BLaER1 (cell line): ENCODE data around the gene FUBP3.

ENCODE experiments used
- H3K27ac ChIP-seq: shearing (Covaris generic); formaldehyde crosslinking; 2 replicates; pipeline ENCODE4 v1.8.1; 2022
- H3K27me3 ChIP-seq: shearing (Covaris generic); formaldehyde crosslinking; 2 replicates; pipeline ENCODE4 v1.8.1; 2022
- H3K36me3 ChIP-seq: shearing (Covaris generic); formaldehyde crosslinking; 2 replicates; pipeline ENCODE4 v1.8.1; 2022
- H3K4me1 ChIP-seq: shearing (Covaris generic); formaldehyde crosslinking; 2 replicates; pipeline ENCODE4 v1.8.1; 2022
- H3K4me2 ChIP-seq: shearing (Covaris generic); formaldehyde crosslinking; 2 replicates; pipeline ENCODE4 v1.8.1; 2022
- H3K4me3 ChIP-seq: shearing (Covaris generic); formaldehyde crosslinking; 2 replicates; pipeline ENCODE4 v1.8.1; 2022
- H3K9ac ChIP-seq: shearing (Covaris generic); formaldehyde crosslinking; 2 replicates; pipeline ENCODE4 v1.8.1; 2022
- H3K9me3 ChIP-seq: shearing (Covaris generic); formaldehyde crosslinking; 2 replicates; pipeline ENCODE4 v1.8.1; 2022
- H4K20me1 ChIP-seq: shearing (Covaris generic); formaldehyde crosslinking; 2 replicates; pipeline ENCODE4 v1.8.1; 2022
- Cebpa-rat ChIP-seq: shearing (Covaris generic); IDR thresholded peaks from 2 replicates; pipeline ENCODE4 v1.8.1; 2022

The FUBP3 gene

DNA sequence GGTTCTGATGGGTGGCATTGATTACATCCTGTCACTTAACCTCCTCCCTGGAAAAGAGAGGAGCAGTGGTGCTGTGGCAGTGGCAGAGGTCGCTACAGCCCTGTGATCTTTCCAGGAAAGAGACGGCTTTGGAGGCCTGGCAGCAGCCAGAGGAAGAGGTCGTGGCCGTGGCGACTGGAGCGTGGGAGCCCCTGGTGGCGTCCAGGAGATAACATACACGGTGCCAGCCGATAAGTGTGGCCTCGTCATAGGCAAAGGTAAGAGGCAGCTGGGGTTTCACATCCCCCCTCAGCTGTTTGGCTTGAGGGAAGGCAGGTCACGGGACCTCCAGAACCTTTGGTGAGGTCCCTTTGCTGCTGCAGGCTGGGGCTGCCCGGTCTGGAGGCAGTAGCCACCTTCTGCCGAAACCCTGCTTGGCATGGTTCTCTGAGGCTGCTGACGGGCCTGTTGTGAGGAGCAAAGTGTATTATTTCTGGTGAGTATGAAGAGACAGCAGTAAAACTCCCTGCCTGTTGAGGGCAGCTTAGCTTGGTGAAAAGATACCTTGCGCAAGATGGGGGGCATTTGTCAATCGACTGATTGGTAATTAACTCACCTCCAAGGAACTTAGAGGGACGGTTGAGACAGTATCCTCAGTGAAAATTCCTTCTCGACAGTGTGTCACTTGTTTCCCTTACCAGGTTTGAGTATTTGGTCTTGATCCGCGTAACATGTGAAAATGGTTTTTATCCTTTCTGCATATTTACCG, 47.0 kb downstream of the FUBP3 start:
- no peak overlapping the region for H3K27ac ChIP-seq
- H3K36me3 ChIP-seq, result peaks cover 100% of the 10 kb centered on the region
- H3K9ac ChIP-seq, result no peak overlapping the region
- no peak for TF ChIP-seq Cebpa-rat
- no peak overlapping the region for H3K4me2 ChIP-seq
- H3K9me3 ChIP-seq, result no peaks in the 10 kb centered on the region
- no peak overlapping the region for H3K4me3 ChIP-seq
- H4K20me1 ChIP-seq, result 0 out of 2 replicates have a peak, but pooled peaks cover 12% of the 10 kb centered on the region
- no peaks in the 10 kb centered on the region for H3K4me1 ChIP-seq
- no peaks in the 10 kb centered on the region for H3K27me3 ChIP-seq

DNA sequence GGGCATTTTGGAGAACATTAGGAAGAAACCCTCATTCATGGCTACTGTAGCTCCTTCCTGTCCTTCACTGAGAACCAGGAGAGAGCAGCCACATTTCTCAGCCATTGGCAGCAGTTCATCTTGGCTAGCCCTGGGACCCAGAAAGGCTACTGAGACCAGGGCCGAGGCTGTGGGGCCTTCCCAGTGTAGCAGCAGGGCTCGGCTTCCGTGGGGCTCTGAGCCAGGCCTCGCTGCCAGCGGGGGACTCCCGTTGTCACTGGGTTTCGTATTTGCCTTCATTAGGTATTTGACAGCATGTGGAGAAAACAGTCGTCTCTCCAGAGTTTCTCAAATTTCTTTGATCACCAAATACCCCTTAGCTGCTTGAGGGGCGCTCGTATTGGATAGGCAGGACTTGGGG, 47.7 kb downstream of the FUBP3 start:
- Histone ChIP-seq H3K27me3 (no peaks in the 10 kb centered on the region), H4K20me1 (0 out of 2 replicates have a peak, but pooled peaks cover 14% of the 10 kb centered on the region), H3K4me3 (no peak overlapping the region), H3K4me2 (no peak overlapping the region), H3K9me3 (no peaks in the 10 kb centered on the region), H3K9ac (no peak overlapping the region), H3K27ac (no peak overlapping the region), H3K4me1 (no peaks in the 10 kb centered on the region), H3K36me3 (peaks cover 100% of the 10 kb centered on the region)
- TF ChIP-seq Cebpa-rat, result no peak

DNA sequence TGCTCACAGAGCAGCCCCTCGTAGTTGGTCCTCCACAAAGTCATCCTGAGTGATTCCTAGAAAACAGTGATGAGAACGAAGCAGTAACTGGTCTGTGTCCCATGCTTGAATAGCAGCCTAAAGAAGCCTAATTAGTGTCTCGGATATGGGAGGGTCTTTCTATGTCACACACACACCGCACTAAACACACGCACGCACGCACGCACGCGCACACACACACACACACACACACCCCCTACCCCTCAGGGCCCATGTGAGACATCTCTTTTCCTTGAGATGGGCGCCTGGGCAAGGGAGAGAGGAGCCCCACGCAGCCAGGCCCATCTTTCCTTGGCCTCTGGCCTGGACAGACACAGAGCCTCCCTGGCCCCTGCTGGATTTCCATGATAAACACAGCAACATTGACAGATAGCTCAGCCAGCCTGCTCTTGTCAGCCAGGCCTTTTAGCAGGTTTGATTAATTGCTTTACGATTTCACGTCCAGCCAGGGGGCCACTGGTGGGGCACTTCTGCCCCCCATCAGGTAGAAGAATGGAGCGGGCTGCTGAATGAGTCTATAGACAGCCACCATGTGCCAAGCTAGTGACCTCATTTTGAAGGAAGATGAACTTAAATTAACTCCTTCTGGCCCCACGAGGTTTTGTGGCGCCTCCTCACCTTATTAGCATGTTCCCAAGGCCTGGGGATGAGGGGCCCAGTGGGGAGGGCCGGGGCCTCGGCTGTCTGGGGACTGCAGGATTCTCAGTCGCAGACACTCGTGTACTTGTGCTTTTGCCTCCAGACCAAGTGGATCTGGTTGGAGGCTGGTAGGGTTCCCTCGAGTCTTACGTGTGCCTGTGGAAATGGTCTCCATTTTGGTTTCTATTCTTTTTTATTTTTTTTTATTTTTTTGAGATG, 48.8 kb downstream of the FUBP3 start:
- Histone ChIP-seq H3K4me1 (no peaks in the 10 kb centered on the region), H3K4me2 (no peak overlapping the region), H3K9me3 (no peaks in the 10 kb centered on the region), H3K27me3 (no peaks in the 10 kb centered on the region), H3K36me3 (peaks cover 100% of the 10 kb centered on the region), H4K20me1 (peaks cover 24% of the 10 kb centered on the region), H3K4me3 (no peak overlapping the region), H3K27ac (no peak overlapping the region), H3K9ac (no peak overlapping the region)
- TF ChIP-seq Cebpa-rat, result no peak

DNA sequence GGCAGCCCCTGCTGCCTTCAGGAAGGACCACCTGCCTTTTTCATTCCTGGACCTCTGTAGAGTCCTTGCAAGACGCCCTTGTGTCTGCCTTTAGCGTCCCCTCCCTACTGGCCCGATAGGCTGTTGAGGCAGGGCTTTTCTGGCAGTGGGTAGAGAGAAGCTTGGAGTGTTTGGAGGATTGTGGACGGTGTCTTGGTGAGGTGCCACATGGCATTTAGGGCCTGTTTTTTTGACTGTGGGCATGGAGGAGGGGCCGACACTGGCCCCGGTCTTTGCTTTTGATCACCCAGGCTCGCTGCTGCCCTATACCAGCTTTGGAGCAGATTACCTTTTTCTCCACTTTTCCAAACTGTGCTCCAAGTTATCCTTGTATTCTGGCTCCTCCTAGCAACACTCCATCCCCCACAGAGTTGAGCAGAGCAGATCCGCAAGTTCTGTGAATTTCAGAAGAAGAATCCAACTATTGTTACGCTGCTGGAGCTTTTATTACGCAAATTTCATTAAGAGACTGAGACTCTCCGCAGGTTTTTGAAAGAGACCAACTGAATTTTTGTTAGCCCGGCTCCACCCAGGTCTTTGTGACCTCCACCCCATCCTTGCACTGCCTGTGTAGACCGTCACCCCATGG, 50.2 kb downstream of the FUBP3 start:
- Histone ChIP-seq H4K20me1 (peaks cover 38% of the 10 kb centered on the region), H3K4me1 (no peaks in the 10 kb centered on the region), H3K36me3 (peaks cover 100% of the 10 kb centered on the region), H3K27ac (no peak overlapping the region), H3K4me3 (no peak overlapping the region), H3K27me3 (no peaks in the 10 kb centered on the region), H3K9ac (no peak overlapping the region), H3K9me3 (no peaks in the 10 kb centered on the region), H3K4me2 (no peak overlapping the region)
- TF ChIP-seq Cebpa-rat, result no peak

DNA sequence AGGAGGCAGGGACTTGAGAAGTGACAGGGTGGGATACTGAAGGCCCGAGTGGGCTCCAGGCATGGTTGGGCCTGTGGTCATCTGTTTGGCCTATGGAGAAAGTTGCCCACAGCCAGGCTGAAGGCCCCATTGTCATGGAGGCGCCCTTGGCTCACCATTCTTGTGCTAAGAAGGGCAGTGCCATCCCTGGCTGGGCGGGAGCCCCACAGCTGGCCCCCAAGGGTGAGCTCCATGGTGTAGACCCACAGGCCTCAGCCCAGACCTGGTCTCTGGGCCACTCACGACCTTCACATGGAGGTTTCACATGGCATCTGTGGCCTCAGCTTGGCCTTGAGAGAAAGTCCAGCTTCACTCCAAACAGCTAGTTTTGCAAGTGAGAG, 50.7 kb downstream of the FUBP3 start:
- no peaks in the 10 kb centered on the region for H3K9me3 ChIP-seq
- no peak overlapping the region for H3K27ac ChIP-seq
- H3K4me1 ChIP-seq, result no peaks in the 10 kb centered on the region
- no peak overlapping the region for H3K4me2 ChIP-seq
- no peak overlapping the region for H3K4me3 ChIP-seq
- no peak for TF ChIP-seq Cebpa-rat
- H3K36me3 ChIP-seq, result peaks cover 100% of the 10 kb centered on the region
- H4K20me1 ChIP-seq, result peaks cover 38% of the 10 kb centered on the region
- H3K9ac ChIP-seq, result no peak overlapping the region
- no peaks in the 10 kb centered on the region for H3K27me3 ChIP-seq

DNA sequence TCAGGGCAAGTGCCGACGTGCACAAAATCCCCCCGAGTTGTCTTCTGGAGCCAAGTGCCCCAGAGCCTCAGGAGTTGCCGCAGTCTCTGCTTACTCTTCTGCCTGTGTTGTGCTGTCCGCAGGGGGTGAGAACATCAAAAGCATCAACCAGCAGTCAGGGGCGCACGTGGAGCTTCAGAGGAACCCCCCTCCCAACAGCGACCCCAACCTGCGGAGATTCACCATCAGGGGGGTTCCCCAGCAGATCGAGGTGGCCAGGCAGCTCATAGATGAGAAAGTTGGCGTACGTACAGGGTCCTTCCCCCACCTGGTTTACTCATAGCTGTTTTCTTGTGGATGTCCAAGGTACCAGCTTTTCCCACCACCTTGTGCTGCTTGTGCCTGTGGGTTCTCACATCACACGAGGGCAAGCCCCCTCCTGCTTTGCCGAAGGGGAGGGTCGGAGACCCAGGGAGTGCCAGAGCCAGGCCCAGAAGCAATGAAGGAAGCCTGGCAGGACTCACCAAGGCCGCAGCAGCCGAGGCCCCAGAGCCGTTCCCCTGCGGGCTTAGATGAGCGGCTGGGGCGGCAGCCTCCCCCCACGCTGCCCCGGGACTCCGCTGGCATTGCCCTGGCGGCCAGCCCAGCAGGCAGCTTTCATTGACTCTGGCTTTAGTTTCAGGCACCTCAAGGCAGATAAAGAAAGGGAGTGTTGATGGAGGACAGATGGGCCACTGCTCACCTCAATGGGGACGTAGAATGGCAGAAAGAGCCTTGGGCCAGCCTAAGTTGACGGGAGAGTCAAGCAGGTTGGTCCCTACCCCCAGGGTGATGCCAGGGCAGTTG, 51.3 kb downstream of the FUBP3 start:
- Histone ChIP-seq H3K36me3 (peaks cover 99% of the 10 kb centered on the region), H4K20me1 (peaks cover 36% of the 10 kb centered on the region)

DNA sequence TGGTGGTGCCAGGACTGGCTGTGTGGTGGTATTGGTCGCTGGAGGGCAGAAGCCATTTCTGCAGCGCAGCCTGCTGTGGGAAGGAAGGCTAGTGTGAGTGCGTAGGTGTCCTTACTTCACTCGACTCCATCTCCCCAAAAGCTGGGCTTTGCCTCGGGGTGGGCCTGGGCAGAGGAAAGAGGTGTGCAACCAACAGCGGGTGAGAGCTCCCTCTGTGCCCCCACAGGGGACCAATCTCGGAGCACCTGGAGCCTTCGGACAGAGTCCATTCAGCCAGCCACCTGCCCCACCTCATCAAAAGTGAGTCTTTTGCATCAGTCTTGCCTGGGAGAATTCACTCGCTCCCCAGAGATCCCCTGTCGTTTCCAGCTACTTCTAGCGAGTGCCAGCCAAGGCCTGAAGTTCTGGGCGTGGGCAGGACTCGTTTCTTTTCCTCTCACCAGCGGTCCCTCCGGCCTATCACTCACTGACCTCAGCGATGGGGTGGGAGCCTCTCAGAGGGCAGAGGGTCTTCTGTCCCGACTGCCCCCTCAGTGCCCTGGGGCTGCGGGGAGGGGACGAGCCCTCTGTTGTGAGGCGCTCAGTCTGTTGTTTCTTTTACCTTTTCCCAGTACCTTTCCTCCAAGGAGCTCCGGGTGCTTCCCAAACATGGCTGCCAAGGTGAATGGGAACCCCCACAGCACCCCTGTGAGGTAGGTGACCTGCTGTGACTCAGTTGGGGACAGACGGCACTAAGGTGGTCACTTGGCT, 52.1 kb downstream of the FUBP3 start:
- H3K4me2 ChIP-seq, result no peak overlapping the region
- no peak for TF ChIP-seq Cebpa-rat
- no peaks in the 10 kb centered on the region for H3K4me1 ChIP-seq
- no peak overlapping the region for H3K9ac ChIP-seq
- no peak overlapping the region for H3K27ac ChIP-seq
- H3K27me3 ChIP-seq, result no peaks in the 10 kb centered on the region
- peaks cover 99% of the 10 kb centered on the region for H3K36me3 ChIP-seq
- no peak overlapping the region for H3K4me3 ChIP-seq
- peaks cover 33% of the 10 kb centered on the region for H4K20me1 ChIP-seq
- H3K9me3 ChIP-seq, result no peaks in the 10 kb centered on the region

More for the DNA sequence above, 51.3 kb downstream of the FUBP3 start:
- no peak for TF ChIP-seq Cebpa-rat
- H3K4me2 ChIP-seq, result no peak overlapping the region
- no peaks in the 10 kb centered on the region for H3K27me3 ChIP-seq
- H3K9me3 ChIP-seq, result no peaks in the 10 kb centered on the region
- H3K4me1 ChIP-seq, result no peaks in the 10 kb centered on the region
- H3K27ac ChIP-seq, result no peak overlapping the region
- H3K9ac ChIP-seq, result no peak overlapping the region
- H3K4me3 ChIP-seq, result no peak overlapping the region

DNA sequence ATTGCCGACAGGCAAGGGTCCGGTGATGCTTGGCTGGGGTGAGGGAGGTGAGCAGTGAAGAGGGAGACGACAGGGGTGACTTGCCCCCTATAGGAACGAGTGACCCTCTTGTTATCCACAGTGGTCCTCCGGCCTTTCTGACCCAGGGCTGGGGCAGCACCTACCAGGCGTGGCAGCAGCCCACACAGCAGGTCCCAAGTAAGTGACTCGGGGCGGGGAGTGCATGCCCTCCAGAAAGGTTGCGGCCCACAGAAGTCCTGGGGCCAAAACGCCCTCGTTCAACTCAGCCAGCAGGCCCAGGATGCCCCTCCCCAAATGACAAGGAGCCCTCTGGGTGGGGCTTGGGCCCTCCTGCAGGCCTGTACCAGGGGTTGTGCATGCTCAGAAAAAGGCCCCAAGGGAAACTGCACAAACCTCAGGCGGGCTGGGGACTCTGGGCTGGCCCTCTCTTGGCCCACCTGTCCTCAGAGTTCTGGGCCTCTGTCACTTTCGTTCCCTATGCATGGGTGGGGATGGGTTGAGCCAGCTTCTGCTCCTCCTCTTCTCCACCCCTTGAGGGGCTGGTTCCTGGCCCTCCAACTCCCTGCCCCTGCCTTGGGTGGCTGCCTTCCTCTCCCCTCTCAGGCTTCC, 52.8 kb downstream of the FUBP3 start:
- Histone ChIP-seq H3K9ac (no peak overlapping the region), H3K4me2 (no peak overlapping the region), H3K4me1 (no peaks in the 10 kb centered on the region), H3K27me3 (no peaks in the 10 kb centered on the region), H3K9me3 (no peaks in the 10 kb centered on the region), H3K4me3 (no peak overlapping the region), H4K20me1 (peaks cover 34% of the 10 kb centered on the region), H3K27ac (no peak overlapping the region; the same call in 1 of the 2 replicates), H3K36me3 (peaks cover 96% of the 10 kb centered on the region)
- no peak for TF ChIP-seq Cebpa-rat
